NOMO-1 treated with dmso at 0.1 percent for 144 hours (cell line): ENCODE measurements around the gene KYNU.
"Not testable (repeated sequence)": the region's sequence is repeated elsewhere in the genome, so short reads cannot be mapped to it uniquely, and the experiment has no call there.

ENCODE experiments used
- DNase-seq: peaks from one replicate; lab custom pipeline; 2025; ENCODE audit not compliant: unreplicated experiment; lab: John Stamatoyannopoulos, UW

The KYNU gene

GRCh38 chr2:143084462-143084861, 207.0 kb downstream of the KYNU start:
- DNase-seq: no peak

GRCh38 chr2:143085125-143085784, 207.8 kb downstream of the KYNU start:
- no peak for DNase-seq

- no peak for DNase-seq
Observed at GRCh38 chr2:143087033-143087432, 209.6 kb downstream of the KYNU start.

- peak; percentile 4 for DNase-seq
Observed at GRCh38 chr2:143088388-143088787, 210.9 kb downstream of the KYNU start.

- not testable (repeated sequence) for DNase-seq
Observed at GRCh38 chr2:143089520-143089919, 212.1 kb downstream of the KYNU start.
